Brain pericyte (primary cell): ENCODE results near the gene SLC34A1.
"Not testable (repeated sequence)": the region's sequence is repeated elsewhere in the genome, so short reads cannot be mapped to it uniquely, and the experiment has no call there.

Experiments used
- DNase-seq: peaks from one replicate; pipeline ENCODE4 v3.0.0-alpha.2; 2012; ENCODE audit warnings: low read depth, low spot score

SLC34A1 gene

DNA sequence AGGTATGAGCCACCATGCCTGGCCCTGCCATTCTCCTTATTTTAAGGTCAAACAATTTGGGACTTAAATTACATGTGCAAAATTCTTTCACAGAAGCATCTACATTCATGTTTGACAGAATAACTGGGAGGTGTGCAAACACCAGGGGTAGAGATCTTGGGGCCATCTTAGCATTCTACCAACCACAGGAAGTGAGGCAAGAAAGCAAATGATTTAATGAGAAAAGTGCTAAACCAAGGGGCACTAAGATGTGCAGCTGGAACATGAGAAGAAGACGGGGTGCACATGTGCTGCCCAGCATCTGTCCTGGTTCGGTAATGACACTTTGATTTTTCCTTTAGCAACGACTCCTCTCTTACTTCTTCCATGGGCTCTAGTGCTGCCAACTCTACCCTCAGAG lies 26.3 kb downstream of the SLC34A1 start:
- DNase-seq, result no peak

DNA sequence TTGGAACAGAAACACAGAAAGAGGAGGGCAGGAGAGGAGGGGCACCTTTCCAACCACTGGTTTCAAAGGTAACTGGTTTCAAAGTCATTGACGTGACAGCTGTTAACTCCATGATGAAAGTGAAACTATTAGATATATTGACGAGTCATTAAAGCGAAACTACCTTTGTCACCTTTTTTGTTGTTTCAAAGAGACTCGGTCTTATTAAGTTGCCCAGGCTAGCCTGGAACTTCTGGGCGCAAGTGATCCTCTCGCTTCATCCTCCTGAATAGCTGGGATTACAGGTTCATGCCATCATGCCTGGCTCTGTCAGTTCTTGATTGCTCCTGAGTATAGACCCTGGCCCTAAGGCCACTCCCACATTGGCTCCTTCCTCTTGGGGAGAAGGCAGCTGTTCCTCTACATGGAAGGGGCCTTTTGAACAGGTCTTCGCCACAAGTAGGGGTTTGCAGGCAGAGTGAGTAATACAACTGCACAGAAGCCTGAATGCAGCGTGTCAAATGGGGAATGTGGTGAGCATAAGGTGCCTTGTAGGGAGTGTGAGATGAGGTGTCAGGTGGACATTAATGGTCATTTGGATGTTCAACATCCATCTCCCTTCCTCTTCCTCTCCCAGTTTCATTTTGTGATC lies 28.5 kb downstream of the SLC34A1 start:
- no peak for DNase-seq

DNA sequence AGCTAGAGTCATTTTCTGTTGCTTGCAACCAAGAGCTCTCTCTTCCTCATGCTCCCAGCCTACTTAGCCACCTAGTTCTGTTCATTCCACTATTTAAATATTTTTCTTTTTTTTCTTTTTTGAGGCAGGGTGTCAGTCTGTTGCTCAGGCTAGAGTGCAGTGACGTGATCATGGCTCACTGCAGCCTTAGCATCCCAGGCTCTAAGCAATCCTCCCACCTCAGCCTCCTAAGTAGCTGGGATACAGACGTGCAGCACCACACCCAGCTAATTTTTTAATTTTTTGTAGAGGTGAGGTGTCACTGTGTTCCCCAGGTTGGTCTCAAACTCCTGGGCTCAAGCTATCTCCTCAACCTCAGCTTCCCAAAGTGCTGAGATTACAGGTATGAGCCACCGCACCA lies 30.2 kb downstream of the SLC34A1 start:
- no peak for DNase-seq

DNA sequence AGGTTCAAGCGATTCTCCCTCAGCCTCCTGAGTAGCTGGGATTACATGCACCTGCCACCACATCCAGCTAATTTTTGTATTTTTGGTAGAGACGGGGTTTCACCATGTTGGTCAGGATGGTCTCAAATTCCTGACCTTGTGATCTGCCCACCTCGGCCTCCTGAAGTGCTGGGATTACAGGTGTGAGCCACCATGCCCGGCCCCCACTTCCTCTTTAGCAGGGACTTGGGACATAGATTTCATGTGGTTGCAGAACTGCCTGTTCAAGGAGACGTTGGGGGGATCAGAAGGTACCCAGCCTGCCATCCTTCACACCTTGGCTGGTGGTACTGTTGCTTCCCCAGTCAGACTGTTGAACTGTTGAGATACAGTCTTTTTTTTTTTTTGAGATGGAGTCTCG lies 32.8 kb downstream of the SLC34A1 start:
- not testable (repeated sequence) for DNase-seq

DNA sequence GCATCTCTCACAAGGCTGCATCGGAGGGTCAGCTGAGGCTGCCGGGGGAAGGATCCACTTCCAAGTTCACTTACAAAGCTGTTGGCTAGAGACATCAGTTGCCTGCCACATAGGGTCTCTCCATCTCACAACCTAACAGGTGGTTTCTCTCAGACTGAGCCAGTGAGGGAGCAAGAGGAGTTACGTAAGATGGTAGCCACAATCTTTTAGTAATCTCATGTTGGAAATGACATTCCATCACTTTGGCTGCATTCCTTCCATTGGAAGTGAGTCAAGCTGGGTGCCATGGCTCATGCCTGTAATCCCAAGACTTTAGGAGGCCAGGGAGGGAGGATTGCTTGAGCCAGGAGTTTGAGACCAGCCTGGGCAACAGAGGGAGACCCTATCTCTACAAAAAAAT lies 34.8 kb downstream of the SLC34A1 start:
- DNase-seq, result no peak

DNA sequence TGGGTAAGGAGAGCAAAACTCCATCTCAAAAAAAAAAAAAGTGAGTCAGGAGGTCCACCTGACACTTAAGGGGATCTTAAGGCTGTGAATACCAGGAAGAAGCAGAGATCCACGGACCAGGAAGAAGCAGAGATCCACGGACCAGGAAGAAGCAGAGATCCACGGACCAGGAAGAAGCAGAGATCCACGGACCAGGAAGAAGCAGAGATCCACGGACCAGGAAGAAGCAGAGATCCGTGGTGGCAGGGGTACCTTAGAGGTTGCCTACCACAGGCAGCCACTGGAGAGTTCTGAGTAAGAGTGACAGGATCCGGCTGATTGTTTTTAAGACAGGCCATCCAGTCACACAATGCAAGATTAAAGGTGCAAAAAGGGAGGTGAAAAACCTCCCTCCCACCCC lies 36.2 kb downstream of the SLC34A1 start:
- not testable (repeated sequence) for DNase-seq

DNA sequence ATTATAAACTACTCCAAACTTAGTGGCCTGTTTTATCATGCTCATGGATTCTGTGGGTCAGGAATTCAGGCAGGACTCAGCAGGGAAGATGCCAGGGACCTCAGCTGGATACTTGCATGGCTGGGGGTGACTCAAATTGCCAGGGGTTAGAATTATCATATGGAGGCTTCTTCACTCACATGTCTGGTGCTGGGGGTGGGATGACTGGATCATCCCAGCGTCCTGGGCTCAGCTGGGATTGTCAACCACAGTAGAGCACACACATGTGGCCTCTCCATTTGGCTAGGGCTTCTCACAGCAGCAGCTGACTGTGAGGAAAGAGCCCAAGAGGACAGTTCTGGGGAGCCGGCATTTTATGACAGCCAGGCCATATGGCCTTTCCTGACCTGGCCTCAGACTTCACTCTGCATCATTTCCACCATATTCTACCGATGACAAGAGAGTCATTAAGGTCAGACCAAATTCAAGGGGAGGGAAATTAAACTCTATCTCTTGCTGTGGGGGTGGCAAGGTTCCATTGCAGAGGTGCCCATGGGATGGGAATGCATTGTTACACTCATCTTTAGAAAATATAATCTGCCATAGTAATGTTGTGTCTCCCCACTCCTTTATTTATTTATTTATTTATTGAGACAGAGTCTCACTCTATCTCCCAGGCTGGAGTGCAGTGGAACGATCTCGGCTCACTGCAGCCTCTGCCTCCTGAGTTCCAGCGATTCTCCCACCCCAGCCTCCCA lies 37.0 kb downstream of the SLC34A1 start:
- no peak for DNase-seq

DNA sequence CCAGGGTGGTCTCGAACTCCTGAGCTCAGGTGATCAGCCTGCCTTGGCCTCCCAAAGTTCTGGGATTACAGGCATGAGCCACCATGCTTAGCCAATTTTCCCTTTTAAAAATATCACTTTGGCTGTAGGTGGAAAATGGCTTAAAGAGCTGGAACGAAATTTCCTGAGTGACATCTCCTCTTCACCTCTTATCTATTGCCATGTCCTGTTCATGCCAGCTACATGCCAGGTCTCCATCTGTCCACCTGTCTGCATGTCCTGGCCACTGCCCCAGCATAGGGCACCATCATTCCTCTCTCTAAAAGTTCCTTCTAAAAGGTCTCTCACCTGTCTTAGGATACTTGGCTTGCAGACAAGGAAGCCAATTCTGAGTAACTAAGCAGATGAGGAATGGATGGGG lies 39.4 kb downstream of the SLC34A1 start:
- DNase-seq, result no peak

DNA sequence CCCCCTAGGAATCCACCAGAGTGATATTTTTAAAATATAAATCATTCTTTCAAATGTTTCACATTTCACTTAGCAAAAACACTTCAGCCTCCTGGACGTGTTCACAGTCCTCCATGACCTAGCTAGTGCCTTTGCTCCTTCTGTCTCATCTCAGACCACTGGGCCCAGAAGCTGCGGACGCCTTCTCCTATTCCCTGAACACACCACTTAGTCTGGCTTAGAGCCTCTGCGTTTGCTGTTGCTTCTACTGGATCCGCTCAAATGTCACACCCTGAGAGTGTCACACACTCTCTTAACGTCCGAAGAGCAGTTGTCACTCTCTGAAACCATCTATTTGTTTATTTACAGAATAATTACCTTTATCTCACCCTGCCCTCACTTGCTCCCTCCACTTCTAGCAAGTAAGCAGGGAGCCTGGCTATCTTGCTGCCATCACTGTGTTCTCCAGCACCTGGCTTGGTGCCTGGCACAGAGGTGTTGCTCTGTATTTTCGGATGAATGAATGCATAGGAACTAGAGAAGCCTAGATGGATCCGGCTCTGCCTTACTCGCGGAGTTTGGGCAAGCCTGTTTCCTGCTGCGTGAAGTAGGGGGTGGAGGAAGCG lies 41.1 kb downstream of the SLC34A1 start:
- DNase-seq, result no peak

DNA sequence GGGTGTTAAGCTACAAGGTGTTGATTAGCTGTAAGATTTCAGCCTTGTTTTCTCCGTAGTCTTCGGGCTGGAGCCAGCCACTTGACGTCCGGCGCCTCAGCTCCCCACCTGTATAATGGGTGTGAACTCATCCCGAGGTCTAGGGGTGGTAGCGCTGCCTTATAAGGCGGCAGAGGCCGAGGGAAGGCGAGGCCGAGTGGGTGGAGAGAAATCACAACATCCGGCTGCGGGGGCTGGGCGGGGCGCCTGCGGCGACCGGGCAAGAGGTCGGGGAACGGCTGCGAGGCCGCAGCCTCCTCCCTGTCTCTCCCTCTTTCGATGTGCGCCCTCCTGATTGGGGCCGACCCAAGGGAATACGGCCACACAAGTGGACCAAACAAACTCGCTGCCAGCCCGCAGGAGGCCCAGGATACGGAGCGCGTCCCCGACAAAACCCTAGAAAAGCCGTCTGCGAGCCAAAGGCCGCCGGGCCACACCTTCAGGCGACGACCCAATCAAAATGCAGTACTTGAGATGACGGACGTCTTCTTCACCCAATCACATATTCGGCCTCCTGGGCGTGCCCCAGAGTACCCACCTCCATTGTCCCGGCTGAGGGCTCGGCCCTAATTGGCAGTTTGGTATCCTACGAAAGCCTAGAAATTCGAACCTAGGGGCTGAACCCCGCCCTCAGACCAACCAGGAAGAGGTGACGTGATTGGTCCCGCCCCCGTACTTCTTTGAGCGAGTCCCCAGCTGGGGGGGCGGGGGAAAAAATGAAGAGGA lies 41.7 kb downstream of the SLC34A1 start:
- peak; percentile 99 for DNase-seq

DNA sequence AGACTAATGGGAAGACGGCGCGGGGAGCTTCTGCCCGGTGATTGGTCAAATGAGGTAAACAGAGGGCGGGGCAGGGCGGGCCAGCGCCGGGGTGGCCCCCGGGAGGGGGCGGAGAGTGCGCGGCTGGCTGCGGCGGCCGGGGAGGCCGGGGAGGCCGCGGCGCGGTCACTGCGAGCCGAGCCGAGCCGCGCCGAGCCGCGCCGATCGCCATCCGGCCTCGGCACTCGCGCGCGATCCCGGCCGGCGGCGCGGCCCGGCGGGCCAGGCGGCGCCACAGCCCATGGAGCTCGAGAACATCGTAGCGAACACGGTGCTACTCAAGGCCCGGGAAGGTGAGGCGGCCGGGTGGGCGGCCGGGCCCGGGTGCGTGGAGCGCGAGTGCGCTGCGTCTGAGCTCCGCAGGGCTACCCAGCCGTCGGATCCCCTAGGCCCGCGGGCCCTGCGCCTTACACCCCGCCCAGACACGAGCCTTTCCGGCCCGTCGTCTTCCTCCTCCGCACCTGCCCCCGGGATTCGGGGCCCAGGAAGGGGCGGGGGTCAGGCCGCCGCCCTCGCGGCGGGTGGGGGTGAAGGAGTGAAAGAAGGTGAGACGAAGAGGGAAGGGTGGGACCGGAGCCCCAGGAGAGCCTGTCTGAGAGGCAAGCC lies 42.5 kb downstream of the SLC34A1 start, which contains the start of gene GRK6:
TSS of gene GRK6 (plus strand) at position 111 of the 645 bp plus-strand sequence. CDS start at position 281, 170 bp downstream.
- DNase-seq, result no peak

DNA sequence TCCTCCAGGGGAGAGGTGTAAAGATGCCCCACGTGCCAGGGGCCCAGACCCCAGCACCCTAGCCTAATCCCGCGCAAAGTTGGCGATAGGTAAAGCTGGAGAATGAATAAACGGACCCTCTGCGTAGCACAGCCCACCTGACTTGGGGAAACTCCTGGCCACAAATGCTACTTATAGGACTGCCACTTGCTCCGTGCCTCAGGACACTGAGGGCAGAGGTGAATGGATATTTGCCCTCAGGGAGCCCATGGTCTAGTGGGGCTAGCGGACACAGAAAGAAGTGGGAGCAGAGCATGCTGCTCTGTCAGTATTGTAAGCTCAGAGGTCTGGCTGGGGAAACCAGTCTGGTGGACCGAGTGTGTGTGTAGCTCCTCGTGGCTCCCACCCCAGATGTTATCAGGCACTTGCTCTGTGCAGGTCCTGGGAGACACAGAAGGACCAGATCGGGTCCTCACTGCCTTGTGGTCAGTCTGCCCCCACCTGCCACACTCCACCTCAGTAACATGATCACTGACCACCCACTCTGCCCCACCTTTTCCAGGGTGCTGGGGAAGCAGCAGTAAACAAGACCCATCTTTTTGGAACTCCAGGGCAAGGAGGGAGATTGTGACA lies 43.1 kb downstream of the SLC34A1 start:
- DNase-seq, result no peak

DNA sequence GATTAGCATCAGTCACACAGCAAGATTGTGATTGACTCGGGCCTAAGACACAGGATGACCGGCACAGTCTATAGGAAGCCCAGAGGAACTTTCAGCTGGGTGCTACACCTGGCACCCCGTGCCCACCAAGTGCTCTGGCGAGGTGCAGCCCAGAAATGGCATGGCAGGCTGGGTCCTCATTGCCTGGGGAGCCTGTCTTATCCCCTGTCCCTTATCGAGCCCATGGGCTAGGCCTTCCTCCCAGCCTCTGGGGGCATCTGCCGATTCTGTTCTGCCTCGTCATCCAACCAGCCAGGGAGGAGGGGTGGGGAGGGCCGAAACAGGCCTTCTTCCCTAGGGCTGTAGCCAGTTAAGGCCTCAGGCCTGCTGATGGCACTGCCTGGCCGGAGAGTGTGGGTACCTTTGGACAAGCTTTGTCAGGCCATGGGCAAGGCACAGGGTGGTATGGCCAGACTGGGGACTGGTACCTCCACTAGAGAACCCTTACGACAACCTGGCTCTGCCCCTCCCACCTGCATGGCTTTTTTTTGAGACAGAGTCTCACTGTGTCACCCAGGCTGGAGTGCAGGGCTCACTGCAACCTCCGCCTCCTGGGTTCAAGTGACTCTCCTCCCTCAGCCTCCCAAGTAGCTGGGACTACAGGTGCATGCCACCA lies 43.8 kb downstream of the SLC34A1 start:
- DNase-seq, result no peak

DNA sequence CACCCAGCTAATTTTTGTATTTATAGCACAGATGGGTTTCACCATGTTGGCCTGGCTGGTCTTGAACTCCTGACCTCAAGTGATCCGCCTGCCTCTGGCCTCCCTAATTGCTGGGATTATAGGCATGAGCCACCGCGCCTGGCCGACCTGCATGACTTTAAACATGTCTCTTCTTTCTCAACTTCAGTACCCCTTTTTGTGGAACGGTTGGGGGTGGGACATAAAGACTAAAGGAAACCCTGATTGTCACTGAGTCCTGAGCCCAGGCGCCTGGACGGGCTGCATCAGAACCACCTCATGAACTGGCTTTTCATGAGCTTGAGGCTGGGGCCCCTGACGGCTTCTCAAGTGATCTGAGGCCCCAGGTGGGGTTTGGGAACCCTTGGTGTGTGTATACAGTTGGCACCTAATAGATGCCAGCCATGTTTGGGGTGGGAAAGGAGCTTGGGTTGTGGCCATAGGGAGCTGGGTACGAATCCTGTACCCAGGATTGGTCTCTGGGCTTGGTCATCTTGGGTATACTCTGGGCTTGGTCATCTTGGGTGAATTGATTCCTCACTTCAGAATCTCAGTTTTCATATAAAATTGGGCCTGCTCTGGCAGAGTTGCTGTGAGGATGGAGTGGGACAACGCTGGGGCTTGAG lies 44.5 kb downstream of the SLC34A1 start:
- DNase-seq, result no peak

DNA sequence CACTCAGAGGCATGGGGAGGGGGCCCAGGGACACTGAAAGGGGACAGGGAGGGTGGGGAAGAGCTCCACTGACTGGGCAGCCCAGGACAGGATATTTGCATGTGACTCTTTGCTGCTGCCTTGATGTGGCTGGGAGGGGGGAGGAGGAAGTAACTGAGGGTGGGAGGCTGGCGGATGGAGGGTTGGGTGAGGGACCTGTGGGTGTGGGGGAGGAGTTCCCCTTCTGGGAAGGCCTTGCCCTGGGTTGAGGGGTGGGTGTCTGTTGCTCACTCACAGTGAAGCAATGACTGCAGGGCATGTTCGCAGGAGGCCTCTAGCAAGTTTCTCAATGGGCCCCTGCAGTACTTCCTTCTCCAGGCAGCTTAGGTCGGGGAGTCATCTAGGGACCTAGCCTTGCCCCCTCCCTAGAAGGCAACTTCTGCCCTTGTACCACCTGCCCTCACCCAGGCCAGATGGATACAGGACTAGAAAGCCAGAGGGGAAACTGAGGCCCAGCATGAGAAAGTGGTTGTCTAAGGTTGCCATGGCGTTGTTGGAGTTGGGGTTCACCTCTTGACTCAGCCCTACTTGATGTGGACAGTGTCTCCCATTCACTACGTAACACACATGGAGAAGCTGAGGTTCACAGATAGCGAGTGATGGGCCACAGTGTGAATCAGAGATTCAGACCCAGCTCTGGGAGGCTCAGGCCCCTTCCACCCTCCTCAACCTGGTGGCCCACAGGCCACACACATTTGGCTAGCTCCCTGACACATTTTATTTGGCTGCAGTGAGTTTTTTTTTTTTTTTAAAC lies 45.2 kb downstream of the SLC34A1 start:
- DNase-seq, result no peak

DNA sequence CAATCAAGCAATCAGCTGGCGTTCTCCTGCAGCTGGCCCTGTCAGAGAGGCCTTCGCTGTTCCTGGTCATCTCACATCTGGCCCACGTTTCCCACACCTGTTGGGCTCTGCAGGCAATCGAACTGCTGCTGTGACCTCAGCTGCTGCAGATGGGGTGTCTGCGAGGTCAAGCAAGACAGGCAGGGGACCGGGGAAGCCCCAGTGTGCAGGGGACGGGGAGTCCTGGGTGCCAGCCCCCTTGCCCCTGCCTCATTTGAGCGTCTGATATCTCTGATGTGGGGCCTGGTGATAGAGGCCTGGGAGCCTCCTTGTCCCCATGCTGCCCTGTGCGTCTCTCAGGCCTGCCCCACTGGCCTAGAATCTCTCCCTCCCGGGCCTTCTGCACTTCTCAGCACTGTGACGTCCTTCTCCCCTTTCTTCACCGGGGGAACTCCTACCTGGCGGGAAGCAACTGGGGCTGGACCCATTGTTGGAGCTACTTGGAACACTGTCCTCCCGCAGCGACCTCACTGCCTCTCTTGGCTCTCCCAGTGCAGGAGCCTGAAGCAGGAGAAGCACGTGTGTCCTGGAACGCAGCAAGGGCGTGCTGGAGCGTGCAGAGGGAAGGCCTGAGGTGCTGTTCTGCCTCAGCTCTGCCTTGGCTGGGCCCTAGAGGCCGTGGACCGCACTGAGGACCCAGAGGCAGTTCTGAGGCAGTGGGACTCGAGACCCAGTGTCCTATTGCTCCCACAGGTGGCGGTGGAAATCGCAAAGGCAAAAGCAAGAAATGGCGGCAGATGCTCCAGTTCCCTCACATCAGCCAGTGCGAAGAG lies 46.1 kb downstream of the SLC34A1 start:
- no peak for DNase-seq

DNA sequence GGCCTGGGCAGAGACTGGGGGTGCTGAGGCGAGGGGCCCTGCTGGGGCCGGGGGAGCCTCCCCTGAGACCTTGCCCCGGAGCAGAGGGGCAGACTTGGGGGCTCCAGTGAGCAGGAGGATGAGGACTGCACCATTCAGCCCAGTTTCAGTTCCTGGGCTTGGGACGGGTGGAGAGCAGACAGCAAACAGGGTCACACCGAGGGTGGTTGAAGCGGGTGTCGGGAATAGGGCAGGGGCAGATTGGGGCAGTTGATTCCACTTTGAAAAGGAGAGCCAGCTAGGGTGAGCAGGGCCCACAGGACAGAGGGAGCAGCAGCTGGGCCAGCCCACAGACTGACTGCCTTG lies 46.7 kb downstream of the SLC34A1 start:
- DNase-seq, result no peak

DNA sequence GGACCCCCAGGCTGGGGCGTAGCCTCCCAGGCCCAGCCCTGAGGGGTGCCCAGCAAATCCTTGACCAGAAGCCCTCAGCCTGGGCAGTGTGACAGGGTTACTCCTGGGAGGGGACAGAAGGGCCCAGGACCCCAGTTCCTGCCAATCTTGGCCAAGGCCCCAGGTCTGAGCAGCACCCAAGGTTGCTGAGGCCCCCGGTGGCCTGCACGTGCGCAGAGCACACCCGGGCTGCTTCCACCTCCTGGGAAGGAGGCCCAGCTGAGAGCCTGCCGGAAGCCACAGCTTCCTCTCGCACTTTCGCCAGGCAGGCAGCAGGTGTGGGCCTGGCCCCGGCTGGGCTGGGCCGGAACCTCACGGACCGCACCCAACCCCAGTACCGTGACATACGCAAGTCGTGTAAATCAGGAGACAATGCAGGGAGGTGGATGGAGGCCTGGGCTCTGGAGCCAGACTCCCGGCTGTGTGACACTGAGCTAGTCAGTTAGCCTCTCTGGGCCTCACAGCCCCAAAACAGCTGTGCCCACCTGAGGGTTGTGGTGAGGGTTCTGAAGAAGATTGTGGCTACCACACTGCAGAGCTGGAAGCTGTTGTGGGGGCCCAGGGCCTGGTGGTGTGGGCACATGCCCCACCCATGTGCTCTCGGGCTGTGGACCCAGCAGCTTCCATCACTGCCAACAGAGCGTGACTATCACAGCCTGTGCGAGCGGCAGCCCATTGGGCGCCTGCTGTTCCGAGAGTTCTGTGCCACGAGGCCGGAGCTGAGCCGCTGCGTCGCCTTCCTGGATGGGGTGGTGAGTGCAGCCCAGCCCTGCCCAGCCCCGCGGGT lies 47.3 kb downstream of the SLC34A1 start:
- DNase-seq, result no peak
